Activated CD8-positive, alpha-beta memory T cell treated with anti-CD3 and anti-CD28 coated beads for 4 hours (primary cell): ENCODE data around the gene KLF18.
"Not testable (repeated sequence)": the region's sequence is repeated elsewhere in the genome, so short reads cannot be mapped to it uniquely, and the experiment has no call there.

Experiments used
- DNase-seq, 2 donors: peaks; one replicate each; pipeline ENCODE4 v3.0.0-alpha.2; 2020; ENCODE audit warnings: low read depth in 2 of 2

KLF18 gene

GRCh38 chr1:44120398-44120949 is 21.0 kb downstream of the KLF18 start:
- DNase-seq: no peak

GRCh38 chr1:44119525-44119924 is 21.9 kb downstream of the KLF18 start:
- DNase-seq: no peak

GRCh38 chr1:44118682-44119081 is 22.7 kb downstream of the KLF18 start, which contains the start of gene KLF17:
Gene KLF17, plus strand, starts transcription at chr1:44118821. Its CDS starts 87 bp downstream, at chr1:44118908.
- DNase-seq: no peak

- not testable (repeated sequence) for DNase-seq
These were observed 24.2 kb downstream of the KLF18 start for GRCh38 chr1:44117272-44117671.

GRCh38 chr1:44114098-44114497 is 27.3 kb downstream of the KLF18 start:
- DNase-seq: no peak

GRCh38 chr1:44113095-44113609 is 28.3 kb downstream of the KLF18 start:
- no peak for DNase-seq

GRCh38 chr1:44112486-44112885 is 28.9 kb downstream of the KLF18 start:
- no peak for DNase-seq

GRCh38 chr1:44111861-44112260 is 29.6 kb downstream of the KLF18 start:
- no peak for DNase-seq

- no peak for DNase-seq
These were observed 30.5 kb downstream of the KLF18 start for GRCh38 chr1:44110916-44111315.

- no peak for DNase-seq
These were observed 32.5 kb downstream of the KLF18 start for GRCh38 chr1:44108971-44109370.

- DNase-seq: no peak
These were observed 33.2 kb downstream of the KLF18 start for GRCh38 chr1:44108241-44108640.

GRCh38 chr1:44105810-44106209 is 35.6 kb downstream of the KLF18 start:
- DNase-seq: no peak

GRCh38 chr1:44103270-44104131 is 37.9 kb downstream of the KLF18 start:
- no peak for DNase-seq

- no peak for DNase-seq
These were observed 40.1 kb downstream of the KLF18 start for GRCh38 chr1:44101328-44101727.

GRCh38 chr1:44100183-44100868 is 41.1 kb downstream of the KLF18 start:
- DNase-seq: no peak

- no peak for DNase-seq
These were observed 47.4 kb downstream of the KLF18 start for GRCh38 chr1:44094047-44094446.

- no peak for DNase-seq
These were observed 50.8 kb downstream of the KLF18 start for GRCh38 chr1:44090429-44091252.

GRCh38 chr1:44089371-44090048 is 51.9 kb downstream of the KLF18 start:
- no peak for DNase-seq
